ENCODE measurements around the gene EOGT.

EOGT gene

DNA sequence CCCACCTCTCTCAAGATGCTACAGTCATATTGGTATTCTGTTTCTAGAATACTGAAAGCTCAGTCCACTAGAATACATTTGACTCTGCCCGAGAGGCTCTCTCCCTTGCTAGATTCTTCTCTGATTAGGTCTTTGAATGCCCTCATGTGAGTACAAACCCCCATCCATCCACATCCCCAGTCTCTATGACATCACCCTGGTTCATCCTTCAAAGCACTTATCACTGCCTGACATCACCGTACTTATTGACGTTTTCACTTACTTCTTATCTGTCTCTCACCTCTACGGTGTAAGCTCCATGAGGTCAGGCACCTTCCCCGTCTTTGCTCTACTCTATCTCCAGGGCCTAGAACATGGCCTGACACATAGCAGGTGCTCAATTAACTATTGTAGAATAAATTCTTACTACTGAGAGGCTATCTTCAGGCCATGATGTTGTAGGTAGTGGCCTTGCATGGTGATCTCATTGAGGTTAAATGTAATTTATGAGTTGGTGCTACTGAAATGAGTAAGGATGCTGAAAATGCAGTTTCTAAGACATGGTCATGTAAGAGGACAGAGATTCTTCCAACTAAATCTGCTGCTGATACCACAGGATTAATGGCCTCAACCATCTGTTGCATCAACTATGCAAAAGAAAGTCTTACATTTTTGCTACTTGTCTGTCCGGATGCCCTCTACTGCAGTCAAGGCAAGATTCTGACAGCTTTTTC lies 26.8 kb downstream of the EOGT start:
- DNase-seq (ENCODE audit: low read depth in 2 of 2), result no peak
- H3K4me3 ChIP-seq (replicated peaks in 1 of 2; ENCODE audit: low read depth in 2 of 2, low read length in 2 of 2), result no peak overlapping the region
- TF ChIP-seq, protein P1, sequence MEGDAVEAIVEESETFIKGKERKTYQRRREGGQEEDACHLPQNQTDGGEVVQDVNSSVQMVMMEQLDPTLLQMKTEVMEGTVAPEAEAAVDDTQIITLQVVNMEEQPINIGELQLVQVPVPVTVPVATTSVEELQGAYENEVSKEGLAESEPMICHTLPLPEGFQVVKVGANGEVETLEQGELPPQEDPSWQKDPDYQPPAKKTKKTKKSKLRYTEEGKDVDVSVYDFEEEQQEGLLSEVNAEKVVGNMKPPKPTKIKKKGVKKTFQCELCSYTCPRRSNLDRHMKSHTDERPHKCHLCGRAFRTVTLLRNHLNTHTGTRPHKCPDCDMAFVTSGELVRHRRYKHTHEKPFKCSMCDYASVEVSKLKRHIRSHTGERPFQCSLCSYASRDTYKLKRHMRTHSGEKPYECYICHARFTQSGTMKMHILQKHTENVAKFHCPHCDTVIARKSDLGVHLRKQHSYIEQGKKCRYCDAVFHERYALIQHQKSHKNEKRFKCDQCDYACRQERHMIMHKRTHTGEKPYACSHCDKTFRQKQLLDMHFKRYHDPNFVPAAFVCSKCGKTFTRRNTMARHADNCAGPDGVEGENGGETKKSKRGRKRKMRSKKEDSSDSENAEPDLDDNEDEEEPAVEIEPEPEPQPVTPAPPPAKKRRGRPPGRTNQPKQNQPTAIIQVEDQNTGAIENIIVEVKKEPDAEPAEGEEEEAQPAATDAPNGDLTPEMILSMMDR (IDR thresholded peaks at IDR 0.05; ENCODE audit: low read depth, low read length), result no peak

- no peak for DNase-seq (ENCODE audit: low read depth in 2 of 2)
- TF ChIP-seq, protein P1 (IDR thresholded peaks at IDR 0.05; ENCODE audit: low read depth, low read length), result no peak
- no peak overlapping the region for H3K4me3 ChIP-seq (replicated peaks in 1 of 2; ENCODE audit: low read depth in 2 of 2, low read length in 2 of 2)
These were observed 28.2 kb downstream of the EOGT start for GRCh38 chr3:68985146-68985790.

- TF ChIP-seq, protein P1 (IDR thresholded peaks at IDR 0.05; ENCODE audit: low read depth, low read length), result no peak
- no peak overlapping the region for H3K4me3 ChIP-seq (replicated peaks in 1 of 2; ENCODE audit: low read depth in 2 of 2, low read length in 2 of 2)
- no peak for DNase-seq (ENCODE audit: low read depth in 2 of 2)
These were observed 29.4 kb downstream of the EOGT start for GRCh38 chr3:68984011-68984530.

- TF ChIP-seq, protein P1 (IDR thresholded peaks at IDR 0.05; ENCODE audit: low read depth, low read length), result no peak
- DNase-seq (ENCODE audit: low read depth in 2 of 2), result no peak
- no peak overlapping the region for H3K4me3 ChIP-seq (replicated peaks in 1 of 2; ENCODE audit: low read depth in 2 of 2, low read length in 2 of 2)
These were observed 35.9 kb downstream of the EOGT start for GRCh38 chr3:68977486-68978167.

GRCh38 chr3:68974711-68975110 lies 38.8 kb downstream of the EOGT start:
- no peak for DNase-seq (ENCODE audit: low read depth in 2 of 2)
- H3K4me3 ChIP-seq (replicated peaks in 1 of 2; ENCODE audit: low read depth in 2 of 2, low read length in 2 of 2), result no peak overlapping the region
- TF ChIP-seq, protein P1 (IDR thresholded peaks at IDR 0.05; ENCODE audit: low read depth, low read length), result no peak

GRCh38 chr3:68973639-68974038 lies 39.8 kb downstream of the EOGT start:
- TF ChIP-seq, protein P1 (IDR thresholded peaks at IDR 0.05; ENCODE audit: low read depth, low read length), result no peak
- no peak for DNase-seq (ENCODE audit: low read depth in 2 of 2)
- no peak overlapping the region for H3K4me3 ChIP-seq (replicated peaks in 1 of 2; ENCODE audit: low read depth in 2 of 2, low read length in 2 of 2)

Measured in cardiac fibroblast (primary cell).